Endothelial cell of umbilical vein (primary cell): ENCODE results near the gene POU6F2. TPM values are rescaled to one million over a fixed set of nuclear protein-coding genes. Genes with fewer than 3 reads are reported as not detected.

Source experiments
- BruUV-seq: library from RNA; stranded (reverse); fragments of 400-500 nt; replicated peaks from 2 replicates; lab custom pipeline; 2021; lab: Mats Ljungman, UMichigan
- CTCF ChIA-PET: fragments of 300-600, 350-600 bp; sonication (Branson Sonifier 250); formaldehyde crosslinking; loops from one replicate; lab custom pipeline; 2021; ENCODE audit warnings: antibody characterized with exemption, inconsistent platforms; lab: Charles Lee
- POLR2A ChIA-PET: fragments of 300-600, 350-600 bp; sonication (Branson Sonifier 250); formaldehyde crosslinking; loops from one replicate; lab custom pipeline; 2021; ENCODE audit warnings: antibody characterized with exemption, inconsistent platforms; lab: Charles Lee
- DNase-seq: peaks from one replicate; pipeline ENCODE4 v3.0.0-alpha.2; 2011; ENCODE audit warnings: low read depth, low spot score
- FAIRE-seq: peaks from 2 replicates; lab custom pipeline; 2011; peaks lifted over from hg19 to GRCh38; lab: Jason Lieb, UNC
- H2AFZ ChIP-seq: 2 replicates; pipeline ENCODE4 v1.6.0; 2012; ENCODE audit warnings: low read depth, low read length, control low read depth, inconsistent platforms
- H3K27ac ChIP-seq: 2 replicates; pipeline ENCODE4 v1.5.1; 2011; ENCODE audit warnings: low read depth, mild to moderate bottlenecking, control low read depth, low read length, moderate library complexity; ENCODE audit not compliant: insufficient read depth
- H3K27me3 ChIP-seq, 2 experiments: 2 replicates each; pipeline versions ENCODE4 v1.6.0 to v1.6.1; 2011; ENCODE audit warnings: low read length in 2 of 2, mixed read lengths in 1 of 2; ENCODE audit not compliant: control insufficient read depth in 2 of 2, insufficient read depth in 2 of 2
- H3K36me3 ChIP-seq, 2 experiments: 2 replicates in 1 of 2; 3 replicates in 1 of 2; pipeline ENCODE4 v1.5.1; 2011; ENCODE audit warnings: low read length in 2 of 2, mild to moderate bottlenecking in 1 of 2, moderate library complexity in 1 of 2; ENCODE audit not compliant: control insufficient read depth in 2 of 2, insufficient read depth in 2 of 2; ENCODE audit errors: extremely low read depth in 1 of 2
- H3K4me1 ChIP-seq: 3 replicates; pipeline ENCODE4 v1.5.1; 2011; ENCODE audit warnings: mild to moderate bottlenecking, low read length; ENCODE audit not compliant: control insufficient read depth, insufficient read depth; ENCODE audit errors: extremely low read depth
- H3K4me2 ChIP-seq: 2 replicates; pipeline ENCODE4 v1.6.1; 2011; ENCODE audit warnings: low read length, control low read depth, mixed read lengths; ENCODE audit not compliant: insufficient read depth
- H3K4me3 ChIP-seq, 3 experiments: fragments of 200-600 bp in 1 of 3; sonication (generic), shearing (Covaris generic) in 1 of 3; replicated peaks in 1 of 3; 2 replicates each; pipeline ENCODE4 v1.5.1; 2011 to 2016; ENCODE audit warnings: control low read depth in 3 of 3, low read length in 3 of 3, mild to moderate bottlenecking in 2 of 3, inconsistent platforms in 1 of 3, low read depth in 1 of 3, moderate library complexity in 1 of 3; ENCODE audit not compliant: insufficient read depth in 1 of 3
- H3K79me2 ChIP-seq: 2 replicates; pipeline ENCODE4 v1.6.0; 2012; ENCODE audit warnings: low read length, inconsistent platforms; ENCODE audit not compliant: control insufficient read depth, insufficient read depth
- H3K9ac ChIP-seq: replicated peaks from 2 replicates; pipeline ENCODE3; 2011; ENCODE audit warnings: low read length, control low read depth; ENCODE audit not compliant: insufficient read depth; ENCODE audit errors: extremely low read depth
- H3K9me1 ChIP-seq: replicated peaks from 3 replicates; pipeline ENCODE4 v1.6.0; 2011; ENCODE audit warnings: mild to moderate bottlenecking, low read length; ENCODE audit not compliant: control insufficient read depth, insufficient read depth; ENCODE audit errors: extremely low read depth
- H3K9me3 ChIP-seq: replicated peaks from 2 replicates; pipeline ENCODE4 v1.5.1; 2012; ENCODE audit warnings: low read length, inconsistent platforms; ENCODE audit not compliant: control insufficient read depth, insufficient read depth
- H4K20me1 ChIP-seq: replicated peaks from 2 replicates; pipeline ENCODE3; 2011; ENCODE audit warnings: mild to moderate bottlenecking, low read length; ENCODE audit not compliant: control insufficient read depth, insufficient read depth; ENCODE audit errors: extremely low read depth
- EZH2 ChIP-seq: IDR thresholded peaks from 2 replicates; pipeline ENCODE4 v1.6.1; 2012; ENCODE audit warnings: borderline replicate concordance, low read depth, mild to moderate bottlenecking, moderate library complexity, low read length, inconsistent platforms; ENCODE audit not compliant: severe bottlenecking
- FOS ChIP-seq: IDR thresholded peaks from 2 replicates; pipeline ENCODE4 v1.6.1; 2011; ENCODE audit warnings: mild to moderate bottlenecking, low read length, moderate library complexity, borderline replicate concordance; ENCODE audit not compliant: insufficient read depth
- GATA2 ChIP-seq: IDR thresholded peaks from 2 replicates; pipeline ENCODE4 v1.7.0; 2011; ENCODE audit warnings: low read depth, mild to moderate bottlenecking, moderate library complexity, mixed read lengths, low read length; ENCODE audit not compliant: insufficient read length, insufficient read depth
- JUN ChIP-seq: IDR thresholded peaks from 2 replicates; pipeline ENCODE4 v1.6.1; 2011; ENCODE audit warnings: borderline replicate concordance, low read depth; ENCODE audit not compliant: insufficient read length, insufficient read depth
- MYC ChIP-seq: IDR thresholded peaks from one replicate; pipeline ENCODE4 v1.6.1; 2011; ENCODE audit warnings: mild to moderate bottlenecking, low read depth, low read length
- POLR2A ChIP-seq: IDR thresholded peaks from 2 replicates; pipeline ENCODE4 v1.6.1; 2012; ENCODE audit warnings: low read depth, mild to moderate bottlenecking, control low read depth, low read length
- POLR2AphosphoS5 ChIP-seq: IDR thresholded peaks from 2 replicates; pipeline ENCODE4 v1.6.1; 2012; ENCODE audit warnings: low read depth, mild to moderate bottlenecking, control low read depth, low read length, moderate library complexity; ENCODE audit not compliant: insufficient read depth
- dilution Hi-C: fragments of 300-500 bp; cut with MboI; formaldehyde crosslinking; loops from one replicate; pipeline ENCODE4 v1.15.0; 2019; ENCODE audit warnings: low sequenced_read_pairs; ENCODE audit not compliant: extremely low pct_ligation_motif_present
- intact Hi-C: fragments of 100-400 bp; cut with micrococcal nuclease; formaldehyde crosslinking; loops from one replicate; pipeline ENCODE4 v1.10.0; 2022
- polyA plus RNA-seq, 4 experiments: library from polyadenylated mRNA; depleted of rRNA in 3 of 4; stranded (reverse) in 3 of 4; unstranded in 1 of 4; fragments of >200 nt; gene quantifications; 2 replicates each; pipeline versions ENCODE4 v1.2.1 to v1.2.3, GENCODE V29; 2011 to 2012; ENCODE audit warnings: missing spikeins in 1 of 4
- total RNA-seq: library from RNA; stranded (reverse); gene quantifications from 2 replicates; pipeline ENCODE4 v1.2.3, GENCODE V29; 2021
- TF ChIP-seq, protein P1 (sequence below): IDR thresholded peaks from 2 replicates; pipeline ENCODE4 v1.6.1; 2011; ENCODE audit not compliant: insufficient read depth, insufficient read length
- TF ChIP-seq, protein P2 (sequence below), 2 donors: IDR thresholded peaks; 1 replicate in 1 of 2; 2 replicates in 1 of 2; pipeline ENCODE4 v1.5.1; 2011; ENCODE audit warnings: low read length in 2 of 2, mild to moderate bottlenecking in 2 of 2, moderate library complexity in 2 of 2, control low read depth in 1 of 2, inconsistent platforms in 1 of 2, low read depth in 1 of 2; ENCODE audit not compliant: insufficient read depth in 1 of 2; ENCODE audit errors: extremely low read depth in 1 of 2

POU6F2 gene
- total and polyA plus RNA-seq, 2 donors (not counting 3 experiments of a cell fraction or from before 2014, with no cell fraction given) = 0.29 TPM; not detected in 1

GRCh38 chr7:39313974-39314373 lies 336.3 kb downstream of the POU6F2 start:
- intact Hi-C loops = no loop called here
- no peak overlapping the region for H2AFZ ChIP-seq
- no peak overlapping the region for H3K27ac ChIP-seq
- no peaks in the 10 kb centered on the region for H3K9me3 ChIP-seq
- TF ChIP-seq, protein P1, sequence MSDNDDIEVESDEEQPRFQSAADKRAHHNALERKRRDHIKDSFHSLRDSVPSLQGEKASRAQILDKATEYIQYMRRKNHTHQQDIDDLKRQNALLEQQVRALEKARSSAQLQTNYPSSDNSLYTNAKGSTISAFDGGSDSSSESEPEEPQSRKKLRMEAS = no peak
- H3K36me3 ChIP-seq = no peaks in the 10 kb centered on the region
- no peaks in the 10 kb centered on the region for H4K20me1 ChIP-seq
- dilution Hi-C loops = no loop called here
- no peaks in the 10 kb centered on the region for H3K9me1 ChIP-seq
- peaks cover 2 to 3% of the 10 kb centered on the region in 2 experiments for H3K27me3 ChIP-seq
- no peaks in the 10 kb centered on the region for H3K79me2 ChIP-seq
- DNase-seq (no peak), FAIRE-seq (no peak)
- no peak overlapping the region for H3K9ac ChIP-seq
- ChIA-PET CTCF (no interaction called here), POLR2A (no interaction called here)
- H3K4me2 ChIP-seq = no peak overlapping the region
- BruUV-seq = no TSS peak
- H3K4me3 ChIP-seq = no peak overlapping the region
- no peaks in the 10 kb centered on the region for H3K4me1 ChIP-seq

DNA sequence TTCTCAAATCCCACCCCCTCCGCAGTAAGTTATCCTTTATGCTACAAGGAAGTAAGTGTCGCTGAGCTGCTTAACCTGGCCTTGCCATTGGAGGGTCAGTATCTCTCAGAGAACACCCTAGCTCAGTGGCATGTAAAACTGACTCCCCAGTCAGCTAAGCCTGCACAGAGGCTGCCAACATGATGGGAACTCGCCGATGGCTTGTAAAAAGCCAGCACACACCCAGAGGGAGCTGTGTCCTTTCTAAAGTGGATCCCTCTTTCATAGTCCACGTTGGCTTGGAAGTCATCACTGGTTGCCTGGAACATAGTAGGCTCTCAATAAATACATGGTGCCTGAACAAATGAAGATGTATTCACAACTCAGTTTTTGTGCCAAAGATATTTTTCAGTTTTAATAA lies 339.4 kb downstream of the POU6F2 start:
- TF ChIP-seq FOS (no peak), MYC (no peak), GATA2 (no peak), EZH2 (no peak), JUN (no peak), POLR2AphosphoS5 (no peak), POLR2A (no peak)
- TF ChIP-seq, protein P2, sequence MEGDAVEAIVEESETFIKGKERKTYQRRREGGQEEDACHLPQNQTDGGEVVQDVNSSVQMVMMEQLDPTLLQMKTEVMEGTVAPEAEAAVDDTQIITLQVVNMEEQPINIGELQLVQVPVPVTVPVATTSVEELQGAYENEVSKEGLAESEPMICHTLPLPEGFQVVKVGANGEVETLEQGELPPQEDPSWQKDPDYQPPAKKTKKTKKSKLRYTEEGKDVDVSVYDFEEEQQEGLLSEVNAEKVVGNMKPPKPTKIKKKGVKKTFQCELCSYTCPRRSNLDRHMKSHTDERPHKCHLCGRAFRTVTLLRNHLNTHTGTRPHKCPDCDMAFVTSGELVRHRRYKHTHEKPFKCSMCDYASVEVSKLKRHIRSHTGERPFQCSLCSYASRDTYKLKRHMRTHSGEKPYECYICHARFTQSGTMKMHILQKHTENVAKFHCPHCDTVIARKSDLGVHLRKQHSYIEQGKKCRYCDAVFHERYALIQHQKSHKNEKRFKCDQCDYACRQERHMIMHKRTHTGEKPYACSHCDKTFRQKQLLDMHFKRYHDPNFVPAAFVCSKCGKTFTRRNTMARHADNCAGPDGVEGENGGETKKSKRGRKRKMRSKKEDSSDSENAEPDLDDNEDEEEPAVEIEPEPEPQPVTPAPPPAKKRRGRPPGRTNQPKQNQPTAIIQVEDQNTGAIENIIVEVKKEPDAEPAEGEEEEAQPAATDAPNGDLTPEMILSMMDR (IDR thresholded peaks at IDR 0.05; ENCODE audit: extremely low read depth in 1 of 2, insufficient read depth in 1 of 2, low read depth in 1 of 2, low read length in 2 of 2) = no peak
- TF ChIP-seq, protein P1 = no peak
- Histone ChIP-seq H3K4me2 (no peak overlapping the region), H3K27ac (no peak overlapping the region), H3K79me2 (no peaks in the 10 kb centered on the region), H3K4me3 (no peak overlapping the region), H3K9ac (no peak overlapping the region), H4K20me1 (no peaks in the 10 kb centered on the region), H3K4me1 (no peaks in the 10 kb centered on the region), H3K9me1 (no peaks in the 10 kb centered on the region), H3K27me3 (peaks cover 0 to 3% of the 10 kb centered on the region in 2 experiments), H3K9me3 (no peaks in the 10 kb centered on the region), H2AFZ (no peak overlapping the region), H3K36me3 (no peaks in the 10 kb centered on the region)
- ChIA-PET POLR2A (no interaction called here), CTCF (no interaction called here)
- no TSS peak for BruUV-seq
- DNase-seq (no peak), FAIRE-seq (no peak)
- dilution Hi-C loops = no loop called here
- intact Hi-C loops = no loop called here
